CMK (cell line): ENCODE data around the gene C15orf62.

Experiments used
- DNase-seq: peaks from one replicate; pipeline ENCODE4 v3.0.0-alpha.2; 2010; ENCODE audit warnings: low read depth

The C15orf62 gene

DNA sequence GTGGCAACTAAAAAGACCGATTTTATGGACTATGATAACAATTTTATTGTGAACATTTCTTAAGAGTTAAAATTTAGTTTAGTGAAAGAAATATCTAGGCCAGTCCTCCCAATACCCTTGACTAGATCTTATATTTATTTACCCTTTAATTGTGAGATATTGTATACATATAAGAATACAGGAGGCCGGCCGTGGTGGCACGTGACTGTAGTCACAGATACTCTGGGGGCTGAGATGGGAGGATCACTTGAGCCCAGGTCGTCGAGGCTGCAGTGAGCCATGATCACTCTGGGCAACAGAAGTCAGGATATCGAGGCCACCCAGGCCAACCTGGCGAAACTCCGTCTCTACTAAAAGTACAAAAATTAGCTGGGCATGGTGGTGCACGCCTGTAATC lies 14.0 kb upstream of the C15orf62 start:
- DNase-seq: no peak

DNA sequence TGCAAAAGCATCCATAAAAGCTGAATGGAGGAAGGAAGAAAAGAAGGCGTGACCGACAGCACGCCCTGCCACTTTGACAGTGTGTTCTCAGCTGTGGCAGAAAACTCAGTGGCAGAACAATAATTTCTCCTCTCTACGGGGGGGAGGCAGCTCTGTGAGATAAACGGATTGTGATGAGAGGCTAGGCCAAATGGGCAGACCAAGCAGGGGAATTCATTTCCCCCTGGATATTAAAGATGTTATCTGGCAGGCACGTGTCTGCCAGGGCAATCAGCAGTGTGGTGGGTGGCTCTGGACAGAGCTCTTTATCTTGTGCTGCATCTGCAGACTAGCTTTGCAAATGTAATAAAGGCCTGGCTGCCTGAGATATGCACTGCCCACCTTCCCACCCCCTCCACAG lies 12.8 kb upstream of the C15orf62 start:
- no peak for DNase-seq

DNA sequence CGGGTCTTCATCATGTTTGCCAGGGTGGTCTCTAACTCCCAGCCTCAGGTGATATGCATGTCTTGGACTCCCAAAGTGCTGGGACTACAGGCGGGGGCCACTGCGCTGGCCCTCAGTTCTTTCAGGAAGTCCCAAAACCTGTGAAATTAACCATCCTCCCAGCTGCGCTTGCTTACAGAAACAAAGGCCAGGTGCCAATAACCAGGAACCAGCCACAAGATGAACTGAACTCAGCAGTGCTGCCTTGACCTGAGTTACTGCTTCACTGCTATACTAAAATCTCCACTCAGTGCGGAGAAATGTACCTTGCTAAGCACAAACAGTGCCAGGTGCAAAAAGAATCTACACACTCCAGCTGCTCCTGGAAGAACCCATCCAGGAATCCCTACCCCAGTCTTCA lies 9.8 kb upstream of the C15orf62 start:
- DNase-seq: no peak

DNA sequence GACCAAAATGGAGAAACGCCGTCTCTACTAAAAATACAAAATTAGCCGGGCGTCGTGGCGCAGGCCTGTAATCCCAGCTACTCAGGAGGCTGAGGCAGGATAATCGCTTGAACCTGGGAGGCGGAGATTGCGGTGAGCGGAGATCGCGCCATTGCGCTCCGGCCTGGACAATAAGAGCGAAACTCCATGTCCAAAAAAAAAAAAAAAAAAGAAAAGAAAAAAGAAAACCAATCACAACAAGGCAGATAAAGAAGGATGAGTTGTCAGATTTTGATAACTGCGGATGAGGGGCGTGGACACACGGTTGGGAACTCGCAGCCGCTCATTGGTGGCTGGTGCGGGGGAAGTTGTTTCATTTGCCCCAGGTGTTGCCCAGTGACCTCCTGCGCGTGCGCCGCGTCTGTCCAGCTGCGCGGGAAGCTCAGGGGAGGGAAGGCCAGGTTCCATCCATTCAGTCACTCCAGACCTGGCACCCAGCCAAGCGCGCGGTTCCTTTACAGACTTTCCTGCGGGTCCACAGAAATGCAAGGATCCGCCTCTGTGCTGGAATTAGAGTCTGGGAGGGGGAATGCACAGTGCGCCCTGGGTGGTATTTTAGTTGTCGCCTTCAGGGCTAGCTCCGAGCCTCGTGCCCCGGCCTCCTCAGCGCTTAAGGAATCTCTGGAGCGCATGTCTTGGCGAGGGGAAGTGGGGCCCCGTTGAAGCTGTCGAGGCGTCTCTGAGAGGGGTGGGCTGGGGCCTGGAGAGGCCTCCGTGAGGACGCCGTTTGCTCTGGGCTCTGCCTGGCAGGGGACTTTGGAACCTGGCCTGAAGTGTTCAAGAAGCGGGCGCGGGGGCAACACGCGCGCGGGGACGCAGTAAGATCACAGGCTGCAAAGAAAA lies 6.6 kb upstream of the C15orf62 start:
- DNase-seq: no peak

DNA sequence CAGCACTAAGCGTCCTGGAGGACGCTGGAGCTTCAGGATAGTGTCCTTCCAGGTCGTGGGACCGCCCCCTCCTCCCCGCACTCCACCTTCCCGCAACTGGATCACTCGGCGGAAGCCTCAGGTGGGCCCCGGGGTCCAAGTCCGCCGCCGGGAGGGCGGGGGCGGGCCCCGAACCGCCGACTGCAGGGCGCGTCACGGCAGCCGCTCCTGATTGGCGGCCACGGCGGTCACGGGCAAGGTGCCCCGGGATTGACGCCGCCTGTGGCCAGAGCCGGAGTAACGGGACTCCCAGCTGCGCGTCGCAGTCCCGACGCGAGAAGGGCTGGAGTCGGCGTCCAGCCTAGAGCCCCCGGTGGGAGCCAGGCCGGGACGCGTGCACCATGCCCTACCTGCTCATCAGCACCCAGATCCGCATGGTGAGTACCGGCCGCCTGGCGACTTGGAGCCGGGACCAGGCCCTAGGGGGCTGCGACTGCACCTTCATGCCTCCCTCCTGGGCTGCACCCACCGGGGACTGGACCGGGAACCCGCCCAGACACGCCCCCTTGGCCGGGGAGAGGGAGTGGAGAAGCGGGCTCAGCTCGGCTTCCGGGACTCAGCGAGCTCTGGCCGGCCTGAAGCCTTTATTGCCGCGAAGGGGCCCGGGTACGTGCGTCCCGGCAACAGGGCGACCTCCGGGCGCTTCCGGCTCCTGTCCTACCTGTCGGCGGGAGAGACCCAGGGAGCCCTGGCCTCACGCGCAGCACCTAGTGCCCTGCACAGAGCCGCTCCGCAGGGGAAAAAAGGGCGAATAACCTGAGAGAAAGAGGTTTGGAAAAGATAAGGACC lies 5.8 kb upstream of the C15orf62 start, which contains the start of gene GCHFR:
Gene GCHFR (plus strand): TSS at position 268 of the 828 bp plus-strand sequence. CDS start 113 bp downstream, at position 381.
- no peak for DNase-seq

DNA sequence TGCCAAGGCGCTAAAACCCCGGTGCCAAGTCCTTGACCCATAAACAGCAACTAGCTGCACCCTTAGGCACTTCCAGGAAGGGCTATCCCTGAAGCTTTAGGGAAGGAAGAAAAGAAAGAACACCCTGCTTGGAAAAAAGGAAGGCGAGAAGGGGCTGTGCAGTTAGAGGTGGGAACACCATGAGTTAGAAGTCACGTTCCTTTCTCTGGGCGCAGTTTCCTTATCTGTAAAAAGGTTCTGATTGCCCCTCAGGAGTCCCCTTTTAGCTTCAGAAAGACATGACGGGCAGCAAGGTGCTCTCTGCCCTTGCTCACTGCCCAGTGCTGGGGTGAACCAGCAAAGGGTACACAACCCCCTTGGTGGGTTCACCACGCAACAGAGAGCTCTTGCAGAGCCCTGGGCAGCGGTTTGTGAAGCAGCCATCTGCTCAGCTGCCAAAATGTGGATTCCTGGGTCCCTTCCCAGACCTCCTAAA lies 5.1 kb upstream of the C15orf62 start:
- no peak for DNase-seq

DNA sequence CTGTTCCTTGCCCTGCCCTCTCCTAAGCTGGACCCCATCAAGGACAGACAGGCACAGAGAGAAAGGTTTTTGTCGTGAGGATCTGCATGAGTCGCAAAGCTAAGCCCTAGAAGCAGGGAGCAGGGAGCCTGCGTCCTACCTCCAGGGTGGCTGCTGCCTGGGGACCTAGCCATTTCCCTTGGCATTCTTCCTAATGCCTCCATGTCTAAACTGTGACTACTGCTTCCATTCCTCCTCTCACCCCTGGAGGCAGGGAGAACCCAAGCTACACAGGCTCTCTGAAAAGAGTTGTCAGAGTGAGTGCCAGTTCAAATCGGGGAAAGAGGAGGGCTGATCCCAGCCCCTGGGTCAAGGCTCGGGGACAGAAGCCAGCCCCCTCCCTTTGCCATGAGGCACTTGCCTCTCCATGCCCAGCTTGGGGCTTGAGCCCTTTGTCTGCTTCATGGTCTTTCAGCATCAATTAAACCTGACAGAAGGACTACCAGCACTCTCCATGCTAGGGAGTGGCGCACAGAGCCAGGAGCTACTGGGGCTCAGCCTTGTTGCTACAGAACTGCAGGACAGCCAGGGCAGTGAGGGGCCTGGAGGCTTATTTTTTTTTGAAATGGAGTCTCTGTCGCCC lies 3.5 kb upstream of the C15orf62 start:
- no peak for DNase-seq

DNA sequence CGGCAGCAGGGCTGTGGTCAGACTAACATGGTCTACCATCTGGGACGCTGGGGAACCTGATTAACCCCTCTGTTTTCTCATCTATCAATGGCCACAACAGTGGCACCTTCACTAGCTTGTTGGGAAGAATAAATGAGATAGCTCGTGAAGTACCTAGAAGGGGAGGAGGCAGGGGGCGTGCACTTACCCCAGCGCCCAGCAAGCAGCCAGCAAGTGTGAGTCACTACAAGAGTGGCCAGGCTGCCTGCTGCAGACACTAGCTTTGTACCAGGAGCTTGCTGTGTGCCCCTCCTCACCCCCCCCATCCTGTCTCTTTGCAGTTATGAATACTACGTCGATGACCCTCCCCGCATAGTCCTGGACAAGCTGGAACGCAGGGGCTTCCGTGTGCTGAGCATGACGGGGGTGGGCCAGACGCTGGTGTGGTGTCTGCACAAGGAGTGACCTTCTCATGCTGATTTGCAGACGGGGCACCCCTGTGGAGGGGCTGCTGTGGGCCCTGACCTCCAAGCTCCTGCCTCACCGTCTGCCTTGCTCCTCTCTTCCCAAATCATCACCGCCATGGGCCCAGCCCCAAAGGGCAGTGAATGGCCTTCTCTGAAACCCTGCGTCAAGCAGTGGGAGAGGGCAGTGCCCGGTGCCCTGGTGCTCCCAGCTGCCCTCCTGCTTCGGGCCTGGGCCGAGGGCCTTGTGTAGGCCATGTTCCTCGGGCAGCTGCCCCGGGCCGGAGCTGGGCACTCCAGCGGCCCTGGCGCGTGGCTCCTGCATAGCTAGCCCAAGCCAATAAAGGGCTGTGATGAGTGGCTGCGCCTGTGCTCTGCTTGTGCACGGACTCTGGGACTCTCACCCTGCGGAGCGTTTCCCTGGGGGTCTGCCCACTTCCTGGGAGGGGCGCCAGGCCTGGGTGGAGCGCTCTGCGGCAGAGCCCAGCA lies 2.6 kb upstream of the C15orf62 start:
- no peak for DNase-seq

DNA sequence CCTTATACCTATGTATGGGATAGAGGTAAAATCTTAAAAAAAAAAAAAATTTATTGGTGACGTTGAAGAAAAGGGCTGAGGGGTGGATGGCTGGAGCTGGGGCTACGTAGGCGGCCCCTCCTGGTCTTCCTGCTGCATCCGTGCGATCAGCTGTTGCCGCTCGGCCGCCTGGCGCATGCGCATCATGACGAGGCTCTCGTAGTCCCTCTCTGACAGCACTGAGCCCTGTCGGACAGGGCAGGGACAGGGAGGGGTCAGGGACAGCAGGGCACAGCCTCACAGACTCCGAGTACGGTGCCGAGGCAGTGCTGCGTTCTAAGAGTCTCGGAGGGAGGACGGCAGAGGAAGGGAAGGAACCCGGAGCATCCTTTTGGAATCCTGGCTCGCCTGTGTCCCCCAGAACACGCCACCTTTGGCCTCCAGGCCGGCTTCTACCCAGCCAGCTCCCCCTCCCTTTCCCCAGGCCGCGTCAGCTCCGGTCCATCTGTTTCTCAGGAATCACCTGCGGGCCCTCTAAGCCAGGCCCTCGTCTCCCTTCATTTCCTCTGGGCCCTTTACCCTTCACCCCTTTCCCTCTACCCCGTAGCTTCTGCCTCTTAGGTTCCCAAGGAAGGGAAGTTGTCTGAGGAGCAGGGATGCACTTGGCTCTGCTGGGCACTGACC lies 1.8 kb upstream of the C15orf62 start:
- DNase-seq: no peak

DNA sequence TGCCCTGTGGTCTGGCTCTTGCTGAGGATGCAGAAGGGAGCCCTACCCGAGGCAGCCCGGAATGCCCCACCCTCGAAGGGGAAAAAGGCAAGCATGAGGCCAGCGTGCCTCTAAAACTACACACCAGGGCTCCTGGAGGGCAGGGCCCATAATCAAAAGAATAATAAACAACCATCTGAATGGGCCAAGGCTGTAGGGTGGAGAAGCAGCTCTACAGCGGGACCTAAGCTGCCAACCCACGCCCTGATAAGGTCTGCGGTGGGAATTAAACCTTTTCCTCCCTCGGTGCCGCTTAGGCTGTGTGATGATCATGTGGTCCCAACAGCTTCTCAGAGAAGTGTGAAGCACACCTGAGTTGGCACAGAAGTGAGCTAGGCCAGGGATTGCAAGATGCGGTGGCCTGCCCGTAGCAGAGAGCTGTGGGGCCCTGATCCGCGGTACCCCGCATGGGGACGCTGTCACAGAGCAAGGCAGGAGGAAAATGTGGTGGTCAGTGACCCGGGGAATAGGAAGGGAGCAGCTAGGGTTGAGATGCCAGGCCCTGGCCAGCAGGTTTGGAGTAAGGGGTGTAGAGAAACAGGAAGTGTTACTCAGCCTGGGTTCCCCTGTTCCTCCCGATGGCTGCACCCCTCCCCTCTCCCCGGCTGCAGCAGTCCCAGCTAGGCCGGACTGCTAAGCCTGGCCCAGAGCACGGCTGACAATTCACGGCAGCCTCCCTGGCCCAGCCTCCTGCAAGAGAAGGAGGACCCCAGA lies 1.1 kb upstream of the C15orf62 start:
- no peak for DNase-seq

DNA sequence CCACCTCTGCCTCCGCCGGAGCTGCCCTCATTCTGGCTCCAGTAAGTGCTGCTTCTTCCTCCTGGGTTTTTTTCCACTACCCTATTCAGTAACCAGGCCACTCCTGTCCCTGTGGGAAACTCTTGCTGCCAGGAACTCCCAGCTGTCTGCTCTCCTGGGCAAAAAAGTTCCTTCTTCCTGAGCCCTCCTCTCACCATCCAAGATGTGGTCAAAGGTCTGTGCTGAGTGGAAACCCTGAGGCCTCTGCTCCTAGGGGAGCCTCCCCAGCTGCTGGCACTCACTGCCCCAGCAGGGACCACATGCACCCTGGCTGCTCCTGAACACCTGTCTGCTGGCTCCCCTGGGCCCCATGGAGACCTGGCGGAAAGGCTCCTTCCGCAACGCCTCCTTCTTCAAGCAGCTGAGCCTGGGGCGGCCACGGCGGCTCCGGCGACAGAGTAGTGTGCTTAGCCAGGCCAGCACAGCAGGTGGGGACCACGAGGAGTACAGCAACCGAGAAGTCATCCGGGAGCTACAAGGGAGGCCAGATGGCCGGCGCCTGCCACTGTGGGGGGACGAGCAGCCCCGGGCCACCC lies 454 bp downstream of the C15orf62 start:
- DNase-seq: no peak

DNA sequence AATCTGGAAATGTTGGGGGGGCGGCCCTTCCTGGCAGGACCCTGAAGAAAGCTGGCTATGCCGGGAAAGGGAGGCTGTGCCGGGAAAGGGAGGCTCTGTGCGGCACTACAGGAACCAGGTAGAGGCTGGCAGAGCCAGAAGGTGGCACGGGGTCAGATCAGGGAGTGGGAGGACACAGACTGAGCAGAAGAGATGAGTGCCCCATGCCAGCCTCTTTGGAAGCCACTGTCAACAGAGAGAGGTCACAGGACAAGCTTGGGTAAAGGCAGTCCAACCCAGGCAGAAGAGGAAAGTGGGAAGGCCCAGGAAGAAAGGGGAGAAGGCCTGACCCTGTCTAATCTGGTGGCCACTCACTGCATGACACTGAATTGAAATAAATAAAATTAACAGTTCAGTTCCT lies 1.5 kb downstream of the C15orf62 start:
- DNase-seq: no peak

DNA sequence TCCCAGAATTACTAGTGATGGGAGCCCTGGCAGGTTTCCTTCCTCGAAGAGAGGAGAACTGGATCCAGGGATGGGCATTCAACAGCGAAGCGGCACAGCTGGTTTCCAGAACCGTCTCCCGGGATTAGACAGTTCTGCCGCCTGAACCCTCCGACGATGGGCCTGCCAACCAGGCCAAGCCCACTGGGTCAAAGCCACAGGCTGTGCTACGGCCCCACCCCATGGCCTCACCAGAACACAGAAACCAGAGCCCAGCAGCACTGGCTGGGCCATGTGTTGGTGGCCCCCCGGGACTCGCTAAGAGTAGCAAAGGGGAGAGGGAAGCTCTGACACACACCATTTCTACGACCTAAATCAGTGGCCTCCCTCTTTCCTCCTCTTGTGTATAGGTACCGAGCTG lies 2.2 kb downstream of the C15orf62 start:
- DNase-seq: no peak

DNA sequence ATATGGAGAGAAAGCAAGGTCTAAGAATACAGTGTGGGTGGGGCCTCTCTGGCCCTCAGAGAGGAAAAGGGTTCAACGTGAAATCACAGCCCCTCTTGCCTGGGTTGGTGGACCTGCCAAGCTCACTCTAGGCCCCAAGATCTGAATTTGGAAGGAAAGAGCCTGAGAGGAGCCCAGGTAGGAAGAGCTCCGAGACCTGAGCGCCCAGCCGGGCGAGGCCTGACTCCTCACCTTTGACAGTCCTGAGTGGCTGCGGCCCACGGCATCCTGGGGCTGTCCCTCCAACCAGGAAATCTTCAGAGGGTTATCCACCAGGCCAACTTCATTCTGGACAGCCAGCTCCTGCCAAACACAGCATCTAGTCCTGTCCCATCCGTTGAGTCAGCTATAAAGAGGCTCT lies 3.7 kb downstream of the C15orf62 start:
- no peak for DNase-seq

DNA sequence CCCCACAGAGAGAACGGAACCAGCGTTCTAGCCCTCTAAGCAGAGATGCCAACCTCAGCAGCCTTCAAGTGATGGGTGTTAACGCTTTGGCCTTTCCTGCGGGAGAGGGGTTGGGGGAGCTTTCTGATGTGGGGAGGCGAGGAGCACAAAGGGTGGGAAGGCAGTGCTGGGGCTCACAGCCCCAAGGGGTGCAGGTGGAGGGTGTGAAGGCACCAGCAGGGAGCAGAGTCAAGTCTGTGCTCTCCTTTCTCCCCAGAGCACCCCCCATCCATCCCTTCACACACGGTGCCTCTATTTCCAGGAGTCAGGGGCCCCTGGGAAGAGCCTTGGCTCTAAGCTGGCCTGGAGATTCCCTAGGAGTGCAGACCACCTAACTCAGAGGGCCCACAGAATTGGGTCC lies 4.1 kb downstream of the C15orf62 start:
- no peak for DNase-seq

DNA sequence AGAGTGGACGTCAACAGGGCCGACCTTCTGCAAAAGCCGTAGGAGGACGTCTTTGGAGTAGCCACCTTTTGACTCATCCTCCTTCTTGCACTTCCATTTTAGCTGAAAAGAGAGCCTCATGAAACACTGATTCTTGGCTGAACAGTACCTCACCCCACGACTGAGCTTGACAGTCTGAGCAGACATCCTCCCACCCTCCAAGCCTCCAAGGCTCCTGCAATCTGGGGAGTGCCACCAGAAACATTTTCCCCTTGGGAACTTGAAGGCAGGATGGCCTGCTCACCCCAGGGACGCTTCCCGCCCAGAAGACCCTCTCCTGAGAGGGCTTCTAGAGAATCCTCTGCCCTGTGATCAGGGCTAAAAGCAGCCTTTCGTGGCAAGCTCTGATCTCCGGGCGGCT lies 5.2 kb downstream of the C15orf62 start:
- no peak for DNase-seq

DNA sequence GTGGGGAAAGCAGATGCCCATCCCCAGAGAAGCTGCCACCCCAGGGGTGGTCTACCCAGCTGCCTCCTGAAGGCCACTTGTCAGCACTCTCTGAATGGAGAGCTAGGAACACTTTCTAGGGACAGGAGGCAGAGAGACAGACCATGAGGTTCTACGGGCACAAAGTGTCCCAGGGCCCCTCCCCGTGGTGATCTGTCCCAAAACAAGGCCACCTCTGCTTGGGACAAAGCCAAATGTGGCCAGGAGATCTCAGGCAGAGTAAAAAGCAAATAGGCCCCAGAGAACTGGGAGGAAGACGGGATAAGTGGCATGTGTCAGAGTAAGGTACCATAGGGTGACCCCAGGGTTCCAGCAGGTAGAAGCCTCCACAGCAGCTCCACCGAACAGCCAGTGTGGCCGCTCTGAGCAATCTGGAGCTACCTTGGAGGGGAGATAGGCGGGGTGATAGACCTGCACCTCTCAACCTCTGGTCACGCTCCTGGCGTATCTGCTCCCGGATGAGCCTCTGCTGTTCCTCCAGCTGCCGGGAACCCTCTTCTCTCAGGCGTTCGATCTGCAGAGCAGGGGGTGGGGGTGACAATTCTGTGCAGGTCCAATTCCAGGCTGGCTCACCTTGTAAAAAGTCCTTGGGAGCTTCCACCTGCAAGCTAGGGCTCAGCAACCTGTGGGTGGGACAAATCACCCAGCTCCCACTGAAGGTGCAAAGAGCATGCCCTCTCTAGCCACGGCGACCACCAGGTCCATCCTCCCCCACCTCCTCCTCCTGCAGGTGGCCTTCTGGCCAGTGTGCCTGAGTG lies 6.2 kb downstream of the C15orf62 start:
- DNase-seq: no peak

DNA sequence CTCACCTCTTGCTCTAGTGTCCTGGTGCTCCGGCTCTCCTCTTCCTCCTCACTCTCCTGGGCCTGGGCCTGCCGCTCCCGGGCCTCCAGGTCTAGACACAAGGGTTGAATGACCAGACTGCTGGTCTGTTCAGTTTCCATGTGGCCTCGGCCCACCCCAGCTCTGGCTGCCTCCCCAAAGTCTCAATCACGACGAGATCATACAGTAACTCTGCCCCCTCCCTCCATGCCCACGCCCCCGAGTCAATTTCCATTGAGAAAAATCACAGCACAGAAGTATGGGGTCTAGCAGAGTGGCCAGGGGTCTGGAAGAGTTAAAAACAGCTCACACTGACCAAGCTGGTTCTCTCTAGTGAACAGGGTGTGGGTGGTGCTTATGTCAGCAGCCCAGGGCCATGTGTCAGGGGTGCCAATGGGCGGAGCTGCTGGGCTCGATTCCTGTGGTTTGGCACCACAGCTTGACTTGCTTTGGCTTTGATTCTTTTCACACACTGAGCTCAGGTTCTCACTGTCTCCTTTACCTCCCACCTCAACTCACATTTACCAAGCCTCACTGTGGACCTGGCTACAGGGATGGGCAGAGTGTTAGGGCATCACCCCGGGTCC lies 6.9 kb downstream of the C15orf62 start:
- no peak for DNase-seq
